CD4-positive, alpha-beta T cell (primary cell): ENCODE data around the gene USP37. TPM values are rescaled to one million over a fixed set of nuclear protein-coding genes. Genes with fewer than 3 reads are reported as not detected.
A peak's percentile ranks its signal among the peaks of the same experiment; 100 is the strongest.

ENCODE experiments used
- ATAC-seq: fragments of 200-7000 bp; cut with Tn5 transposase; one replicate; pipeline ENCODE4 v1.10.0; 2022; ENCODE audit warnings: mild to moderate bottlenecking; ENCODE audit not compliant: poor library complexity
- CTCF ChIA-PET: fragments of 350-600 bp; sonication (Branson Sonifier 250); formaldehyde crosslinking; loops from one replicate; lab custom pipeline; 2021; ENCODE audit warnings: antibody characterized with exemption, inconsistent platforms; lab: Charles Lee
- POLR2A ChIA-PET: fragments of 350-600 bp; sonication (Branson Sonifier 250); formaldehyde crosslinking; loops from one replicate; lab custom pipeline; 2021; ENCODE audit warnings: antibody characterized with exemption, inconsistent platforms; lab: Charles Lee
- DNase-seq, 14 experiments: peaks; one replicate each; pipeline ENCODE4 v3.0.0-alpha.2; 2013 to 2020; ENCODE audit warnings: mixed read lengths in 2 of 14
- H3K27ac ChIP-seq, 2 donors: one replicate each; pipeline versions ENCODE4 v1.5.1 to v1.7.0; 2013; ENCODE audit warnings: low read length in 2 of 2, low read depth in 1 of 2, mild to moderate bottlenecking in 1 of 2
- H3K27me3 ChIP-seq, 2 experiments: 1 replicate in 1 of 2; 2 replicates in 1 of 2; pipeline versions ENCODE4 v1.6.1 to v1.7.0; 2013; ENCODE audit warnings: low read length in 2 of 2, control low read depth in 1 of 2, mild to moderate bottlenecking in 1 of 2, moderate library complexity in 1 of 2; ENCODE audit not compliant: insufficient read depth in 2 of 2, control insufficient read depth in 1 of 2
- H3K36me3 ChIP-seq: one replicate; pipeline ENCODE4 v1.6.1; 2013; ENCODE audit warnings: low read length, control low read depth; ENCODE audit not compliant: insufficient read depth
- H3K4me1 ChIP-seq: one replicate; pipeline ENCODE4 v1.6.1; 2013; ENCODE audit warnings: low read length, control low read depth; ENCODE audit not compliant: insufficient read depth
- H3K4me3 ChIP-seq: one replicate; pipeline ENCODE4 v1.5.1; 2013; ENCODE audit warnings: mild to moderate bottlenecking, low read length, moderate library complexity
- H3K9me3 ChIP-seq, 2 experiments: 1 replicate in 1 of 2; 2 replicates in 1 of 2; pipeline versions ENCODE4 v1.6.1 to v1.7.0; 2013; ENCODE audit warnings: low read length in 2 of 2, mild to moderate bottlenecking in 2 of 2, control low read depth in 1 of 2, moderate library complexity in 1 of 2; ENCODE audit not compliant: control insufficient read depth in 1 of 2, insufficient read depth in 1 of 2
- H3K27ac Mint-ChIP-seq: one replicate; pipeline ENCODE4 v1.8.0; 2020; ENCODE audit warnings: mixed read lengths
- H3K27me3 Mint-ChIP-seq: one replicate; pipeline ENCODE4 v1.8.0; 2021; ENCODE audit warnings: mixed read lengths
- H3K36me3 Mint-ChIP-seq: one replicate; pipeline ENCODE4 v1.8.0; 2021; ENCODE audit warnings: low read depth, mixed read lengths
- H3K4me1 Mint-ChIP-seq: one replicate; pipeline ENCODE4 v1.8.0; 2021; ENCODE audit warnings: low read depth, mixed read lengths
- H3K4me3 Mint-ChIP-seq: one replicate; pipeline ENCODE4 v1.8.0; 2020; ENCODE audit warnings: mild to moderate bottlenecking, mixed read lengths
- H3K9me3 Mint-ChIP-seq: one replicate; pipeline ENCODE4 v1.8.0; 2020; ENCODE audit warnings: mixed read lengths
- CTCF ChIP-seq: fragments of 200-600 bp; IDR thresholded peaks from one replicate; pipeline ENCODE4 v1.8.0; 2022; ENCODE audit warnings: antibody characterized with exemption, mild to moderate bottlenecking
- intact Hi-C, 2 experiments: fragments of 100-400 bp; cut with DNase I in 1 of 2; cut with micrococcal nuclease in 1 of 2; formaldehyde crosslinking; loops; one replicate each; pipeline versions ENCODE4 v1.15.1 to v1.9.0; 2023 to 2025; cut with DNase I, micrococcal nuclease
- total RNA-seq, 174 experiments: library from RNA in 2 of 174; stranded (reverse) in 2 of 174; gene quantifications; one replicate each; pipeline ENCODE4 v1.2.3 and lab custom pipeline; 2021 to 2026

USP37 gene
- total RNA-seq, 2 experiments from 2014 or later: 20.2 to 24.4 TPM

DNA sequence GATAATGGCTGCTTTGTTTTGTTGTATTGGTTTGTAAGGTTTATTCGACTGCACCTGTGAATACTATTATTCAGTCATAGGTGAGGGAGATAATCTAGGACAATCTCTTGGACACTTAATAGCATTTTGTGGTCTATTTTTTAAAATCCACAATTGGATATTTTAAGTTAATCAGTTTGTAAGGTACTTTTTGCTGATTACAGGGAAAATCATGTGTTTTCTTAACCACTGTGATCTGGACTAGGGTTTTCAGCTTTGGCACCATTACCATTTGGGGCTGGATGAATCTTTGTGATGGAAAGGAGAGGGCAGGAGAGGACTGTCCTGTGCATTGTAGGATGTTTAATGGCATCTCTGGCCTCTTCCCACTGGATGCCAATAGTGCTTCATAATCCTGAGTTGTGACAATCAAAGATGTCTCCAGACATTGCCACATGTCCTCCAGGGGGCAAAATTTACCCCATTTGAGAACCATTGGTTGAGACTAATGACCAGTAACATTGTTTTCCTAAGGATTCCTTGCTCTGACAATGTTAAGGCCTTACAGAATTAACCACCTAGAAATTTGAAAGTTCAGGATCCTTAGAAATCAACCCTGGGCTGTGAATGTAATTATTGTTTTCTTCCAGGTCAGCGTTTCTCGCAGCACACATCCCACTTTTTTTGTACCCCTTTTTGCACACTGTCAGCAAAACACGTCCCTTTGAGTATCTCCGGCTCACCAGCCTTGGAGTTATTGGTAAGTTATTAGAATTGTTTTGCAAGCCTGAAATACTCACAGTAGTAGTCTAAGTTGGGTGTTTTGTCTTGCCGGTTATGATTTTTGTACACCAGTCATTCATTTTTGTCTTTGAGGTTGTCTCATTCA, 16.1 kb upstream of the USP37 start:
- Histone ChIP-seq H3K27me3 (no peaks in the 10 kb centered on the region), H3K9me3 (no peaks in the 10 kb centered on the region), H3K36me3 (peaks cover 83% of the 10 kb centered on the region), H3K4me3 (no peak overlapping the region), H3K27ac (no peak overlapping the region), H3K4me1 (no peaks in the 10 kb centered on the region)
- POLR2A ChIA-PET: no interaction called here
- Mint-ChIP-seq H3K9me3 (no peaks in the 10 kb centered on the region), H3K27ac (no peak overlapping the region), H3K4me1 (peaks cover 8% of the 10 kb centered on the region), H3K27me3 (no peaks in the 10 kb centered on the region), H3K4me3 (no peak overlapping the region), H3K36me3 (peaks cover 86% of the 10 kb centered on the region)
- intact Hi-C loops: no loop called here
- ATAC-seq (no peak), DNase-seq (no peak)
- TF ChIP-seq CTCF: no peak
- CTCF ChIA-PET: no interaction called here

DNA sequence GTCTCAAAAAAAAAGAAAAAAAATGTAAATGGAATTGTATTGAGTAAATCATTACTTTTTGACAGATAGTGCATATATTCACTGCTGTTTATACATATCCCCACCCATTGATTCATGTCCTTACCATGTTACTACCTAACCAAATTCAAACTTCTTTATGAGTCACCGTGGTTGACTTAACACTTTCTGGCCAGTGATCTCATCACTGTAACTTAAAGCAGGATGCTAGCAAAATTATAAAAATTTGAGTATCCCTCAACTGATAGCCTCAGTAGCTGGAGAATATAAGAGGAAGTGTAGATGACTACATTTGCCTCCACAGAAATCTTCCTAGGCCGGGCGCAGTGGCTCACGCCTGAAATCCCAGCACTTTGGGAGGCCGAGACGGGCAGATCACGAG, 13.9 kb upstream of the USP37 start:
- ATAC-seq (no peak), DNase-seq (no peak)
- ChIA-PET CTCF (no interaction called here), POLR2A (no interaction called here)
- H3K4me3 ChIP-seq: no peak overlapping the region
- intact Hi-C loops: no loop called here
- Mint-ChIP-seq H3K4me3 (no peak overlapping the region), H3K9me3 (no peaks in the 10 kb centered on the region), H3K4me1 (peaks cover 26% of the 10 kb centered on the region), H3K36me3 (peaks cover 87% of the 10 kb centered on the region), H3K27ac (no peak overlapping the region), H3K27me3 (no peaks in the 10 kb centered on the region)
- H3K9me3 ChIP-seq: no peaks in the 10 kb centered on the region
- H3K27ac ChIP-seq: no peak overlapping the region
- no peak for TF ChIP-seq CTCF
- no peaks in the 10 kb centered on the region for H3K27me3 ChIP-seq
- H3K36me3 ChIP-seq: peaks cover 77% of the 10 kb centered on the region
- peaks cover 8% of the 10 kb centered on the region for H3K4me1 ChIP-seq

DNA sequence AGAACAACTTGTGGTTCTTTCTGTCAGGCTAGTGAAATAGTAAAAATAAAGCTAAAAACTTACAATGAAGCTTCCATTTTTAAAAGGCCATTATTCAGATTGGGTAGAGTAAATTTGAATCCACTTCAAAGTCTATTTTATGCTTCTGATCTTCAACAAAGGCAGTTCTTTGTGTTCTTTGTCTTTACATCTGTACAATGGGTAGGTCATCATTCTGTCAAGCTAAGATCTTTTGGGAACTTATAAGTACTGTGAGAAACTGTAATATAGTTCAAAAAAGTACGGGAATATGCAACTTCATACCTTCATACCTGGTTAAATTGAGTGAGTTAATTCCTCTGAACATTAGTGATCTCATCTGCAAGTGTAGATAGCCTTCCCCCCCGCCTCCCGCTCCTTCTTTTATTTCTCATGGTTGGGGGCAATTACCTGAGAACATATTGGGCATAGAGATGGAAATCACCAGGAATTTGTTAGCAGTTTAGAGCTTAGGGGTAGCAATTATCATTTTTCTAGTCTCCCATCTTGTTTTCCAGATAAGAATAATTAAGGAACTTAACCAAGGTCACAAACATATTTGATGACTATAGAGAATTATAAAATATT, 10.2 kb upstream of the USP37 start:
- POLR2A ChIA-PET: no interaction called here
- H3K27ac Mint-ChIP-seq: peak overlapping the region; percentile 31
- H3K4me1 ChIP-seq: peaks cover 11% of the 10 kb centered on the region
- intact Hi-C loops: loop anchor here in 1 of 2 experiments (10.0 kb wide), 1 partner anchor 596 kb away; the partner anchor contains the start of genes CNPPD1, RETREG2 and SLC23A3
- DNase-seq (no peak), ATAC-seq (no peak)
- H3K27me3 Mint-ChIP-seq: no peaks in the 10 kb centered on the region
- peaks cover 54% of the 10 kb centered on the region for H3K36me3 ChIP-seq
- peaks cover 80% of the 10 kb centered on the region for H3K36me3 Mint-ChIP-seq
- CTCF ChIA-PET: no interaction called here
- no peak overlapping the region for H3K4me3 Mint-ChIP-seq
- H3K4me3 ChIP-seq: no peak overlapping the region
- H3K27me3 ChIP-seq: no peaks in the 10 kb centered on the region
- H3K27ac ChIP-seq: no peak overlapping the region
- peaks cover 38% of the 10 kb centered on the region for H3K4me1 Mint-ChIP-seq
- TF ChIP-seq CTCF: no peak
- H3K9me3 Mint-ChIP-seq: no peaks in the 10 kb centered on the region
- no peaks in the 10 kb centered on the region for H3K9me3 ChIP-seq
